ENCODE results near the gene SHISA7.
A peak's percentile ranks its signal among the peaks of the same experiment; 100 is the strongest.

SHISA7 gene

GRCh38 chr19:55383279-55384130 lies 59.6 kb downstream of the SHISA7 start:
- peak overlapping the region; percentile 81 for H3K4me3 Mint-ChIP-seq
- peaks cover 20% of the 10 kb centered on the region for H3K27me3 Mint-ChIP-seq
- peaks cover 48% of the 10 kb centered on the region for H3K4me1 Mint-ChIP-seq (ENCODE audit: low read depth)
- intact Hi-C loops (cut with micrococcal nuclease): loop anchor here (2.0 kb wide), 1 partner anchor 25 kb away; no protein-coding TSS in a partner anchor
- H3K27ac Mint-ChIP-seq: peak overlapping the region; percentile 59
- peaks cover 30% of the 10 kb centered on the region for H3K36me3 Mint-ChIP-seq (ENCODE audit: low read depth)
- no peaks in the 10 kb centered on the region for H3K9me3 Mint-ChIP-seq

GRCh38 chr19:55382522-55383054 lies 60.5 kb downstream of the SHISA7 start:
- peaks cover 38% of the 10 kb centered on the region for H3K4me1 Mint-ChIP-seq (ENCODE audit: low read depth)
- H3K27ac Mint-ChIP-seq: no peak overlapping the region
- intact Hi-C loops (cut with micrococcal nuclease): no loop called here
- H3K9me3 Mint-ChIP-seq: no peaks in the 10 kb centered on the region
- peaks cover 21% of the 10 kb centered on the region for H3K36me3 Mint-ChIP-seq (ENCODE audit: low read depth)
- H3K4me3 Mint-ChIP-seq: no peak overlapping the region
- peaks cover 30% of the 10 kb centered on the region for H3K27me3 Mint-ChIP-seq

- Mint-ChIP-seq H3K9me3 (no peaks in the 10 kb centered on the region), H3K4me3 (no peak overlapping the region), H3K27me3 (peaks cover 34% of the 10 kb centered on the region), H3K27ac (no peak overlapping the region), H3K4me1 (ENCODE audit: low read depth) (peaks cover 33% of the 10 kb centered on the region), H3K36me3 (ENCODE audit: low read depth) (peaks cover 15% of the 10 kb centered on the region)
- intact Hi-C loops (cut with micrococcal nuclease): no loop called here
These were observed 61.1 kb downstream of the SHISA7 start for GRCh38 chr19:55382013-55382412.

- Mint-ChIP-seq H3K4me1 (ENCODE audit: low read depth) (peaks cover 24% of the 10 kb centered on the region), H3K4me3 (no peak overlapping the region), H3K27me3 (peaks cover 58% of the 10 kb centered on the region), H3K9me3 (no peaks in the 10 kb centered on the region), H3K27ac (no peak overlapping the region), H3K36me3 (ENCODE audit: low read depth) (no peaks in the 10 kb centered on the region)
- intact Hi-C loops (cut with micrococcal nuclease): no loop called here
These were observed 63.9 kb downstream of the SHISA7 start for GRCh38 chr19:55379174-55379573.
